GM19193 (cell line): ENCODE measurements around the gene DYNC2I2.

Experiments
- POLR2A ChIP-seq: IDR thresholded peaks from 4 replicates; pipeline ENCODE4 v1.6.1; 2011; ENCODE audit not compliant: insufficient read depth, insufficient read length; ENCODE audit errors: extremely low read depth

Gene DYNC2I2

DNA sequence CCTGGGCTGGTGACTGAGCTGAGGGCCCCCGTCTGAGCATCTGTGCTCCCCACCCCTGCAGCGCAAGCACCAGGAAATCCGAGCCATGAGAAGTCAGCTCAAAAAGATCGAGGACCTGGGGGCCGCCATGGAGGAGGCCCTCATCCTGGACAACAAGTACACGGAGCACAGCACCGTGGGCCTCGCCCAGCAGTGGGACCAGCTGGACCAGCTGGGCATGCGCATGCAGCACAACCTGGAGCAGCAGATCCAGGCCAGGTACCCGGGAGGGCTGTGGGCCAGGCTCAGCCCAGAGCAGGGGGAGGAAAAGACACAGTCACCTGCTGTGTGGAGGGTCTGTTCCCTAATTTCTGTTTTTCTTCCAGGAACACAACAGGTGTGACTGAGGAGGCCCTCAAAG is 24.6 kb downstream of the DYNC2I2 start:
- TF ChIP-seq POLR2A, result no peak

DNA sequence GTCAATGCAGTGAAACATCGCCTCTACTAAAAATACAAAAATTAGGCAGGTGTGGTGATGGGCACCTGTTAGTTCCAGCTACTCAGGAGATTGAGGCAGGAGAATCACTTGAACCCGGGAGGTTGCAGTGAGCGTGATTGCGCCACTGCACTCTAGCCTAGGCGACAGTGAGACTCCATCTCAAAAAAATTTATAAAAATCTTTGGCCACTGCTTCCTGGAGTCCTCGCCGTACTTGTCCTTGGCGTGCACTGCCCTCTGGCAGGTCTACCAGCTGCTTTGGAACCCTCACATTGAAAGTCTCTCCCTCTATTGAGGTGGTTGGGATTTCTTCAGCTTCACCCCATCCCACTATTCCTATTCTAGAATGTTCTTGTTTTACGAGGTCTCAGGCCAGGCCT is 25.0 kb downstream of the DYNC2I2 start:
- TF ChIP-seq POLR2A, result no peak

DNA sequence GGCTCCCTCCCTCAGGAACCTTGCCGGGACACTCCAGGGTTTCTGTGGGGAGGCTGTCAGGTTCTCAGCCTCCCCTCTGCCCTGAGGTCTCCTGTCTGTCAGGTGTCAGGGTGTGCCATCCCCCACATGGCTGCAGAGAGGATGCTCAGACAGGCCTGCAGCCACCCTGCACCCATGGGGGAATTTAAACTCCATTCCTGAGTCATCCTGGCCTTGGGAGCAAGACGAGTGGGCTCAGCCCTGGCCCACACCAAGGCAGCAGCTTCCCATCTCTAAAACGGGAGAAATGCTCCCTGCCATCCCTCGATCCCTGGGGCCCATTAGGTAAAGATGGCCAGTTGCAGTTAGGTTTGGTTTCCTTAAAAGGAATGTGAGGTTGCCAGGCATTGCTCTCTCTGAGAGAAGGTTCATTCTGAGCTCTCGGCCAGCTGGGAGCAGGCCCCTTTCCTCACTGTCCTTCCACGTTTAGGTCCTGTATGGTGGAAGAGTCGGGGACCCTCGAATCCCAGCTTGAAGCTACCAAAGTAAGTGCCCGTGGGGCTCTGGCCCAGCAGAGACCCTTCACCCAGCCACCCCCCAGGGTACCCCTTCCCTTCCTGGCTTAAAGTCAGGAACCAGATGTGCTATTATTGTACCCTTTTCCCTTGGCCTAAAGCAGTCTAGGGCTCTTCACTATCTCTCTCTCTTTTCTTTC is 26.6 kb downstream of the DYNC2I2 start:
- no peak for TF ChIP-seq POLR2A

- no peak for TF ChIP-seq POLR2A
Observed at GRCh38 chr9:128629136-128629535, 27.5 kb downstream of the DYNC2I2 start.

- no peak for TF ChIP-seq POLR2A
Observed at GRCh38 chr9:128628471-128629048, 28.1 kb downstream of the DYNC2I2 start.

DNA sequence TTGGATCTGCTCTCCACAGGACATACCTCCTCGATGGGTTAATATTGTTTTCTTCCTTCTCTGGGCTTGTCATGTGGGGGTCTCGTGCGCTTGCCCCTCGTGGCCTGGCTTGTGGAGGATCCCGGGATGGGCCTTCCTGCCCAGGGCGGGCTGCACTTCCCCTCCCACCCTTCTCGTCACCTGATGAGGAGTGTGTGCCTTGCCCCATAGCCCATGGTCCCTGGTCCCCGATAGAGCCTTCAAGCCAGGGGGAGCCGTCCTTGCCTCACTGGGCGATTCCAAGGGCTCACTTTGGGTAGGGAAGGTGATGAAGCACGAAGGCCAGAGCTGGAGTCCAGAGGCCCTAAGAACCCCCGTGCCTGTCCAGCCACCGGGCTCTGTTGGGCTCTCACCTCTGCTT is 28.7 kb downstream of the DYNC2I2 start:
- TF ChIP-seq POLR2A, result no peak

- no peak for TF ChIP-seq POLR2A
Observed at GRCh38 chr9:128627127-128627715, 29.4 kb downstream of the DYNC2I2 start.

- no peak for TF ChIP-seq POLR2A
Observed at GRCh38 chr9:128626181-128626580, 30.5 kb downstream of the DYNC2I2 start.

DNA sequence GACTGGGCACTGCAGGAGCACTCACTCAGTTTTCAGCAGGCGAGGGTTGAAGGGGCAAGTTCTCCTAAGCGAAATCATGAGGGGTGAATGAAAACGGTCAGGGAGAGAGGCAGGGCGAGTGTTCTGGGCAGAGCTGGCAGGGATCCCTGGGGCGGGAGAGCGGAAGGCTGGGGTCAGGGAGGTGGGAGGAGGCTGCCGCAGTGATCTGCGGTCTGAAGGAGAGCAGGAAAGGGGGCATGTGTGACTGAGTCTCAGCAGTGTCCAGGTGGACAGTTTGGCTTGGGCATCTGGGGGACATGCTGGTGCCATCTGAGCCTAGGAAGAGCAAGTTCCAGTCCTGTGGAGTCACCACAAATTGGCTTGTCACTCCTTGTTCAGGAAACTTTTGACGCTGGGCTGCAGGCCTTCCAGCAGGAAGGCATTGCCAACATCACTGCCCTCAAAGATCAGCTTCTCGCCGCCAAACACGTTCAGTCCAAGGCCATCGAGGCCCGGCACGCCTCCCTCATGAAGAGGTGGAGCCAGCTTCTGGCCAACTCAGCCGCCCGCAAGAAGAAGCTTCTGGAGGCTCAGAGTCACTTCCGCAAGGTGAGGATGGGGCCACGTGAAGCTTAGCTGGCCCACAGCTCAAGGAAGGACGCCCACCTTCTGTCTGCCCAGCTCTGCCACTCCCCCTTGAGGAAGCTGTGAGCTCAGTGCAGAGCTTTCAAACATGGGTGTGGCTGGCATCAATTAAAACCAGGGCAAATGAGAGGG is 31.1 kb downstream of the DYNC2I2 start:
- TF ChIP-seq POLR2A, result no peak

GRCh38 chr9:128624566-128624965 is 32.1 kb downstream of the DYNC2I2 start:
- no peak for TF ChIP-seq POLR2A

GRCh38 chr9:128621730-128622455 is 34.8 kb downstream of the DYNC2I2 start:
- TF ChIP-seq POLR2A, result no peak

DNA sequence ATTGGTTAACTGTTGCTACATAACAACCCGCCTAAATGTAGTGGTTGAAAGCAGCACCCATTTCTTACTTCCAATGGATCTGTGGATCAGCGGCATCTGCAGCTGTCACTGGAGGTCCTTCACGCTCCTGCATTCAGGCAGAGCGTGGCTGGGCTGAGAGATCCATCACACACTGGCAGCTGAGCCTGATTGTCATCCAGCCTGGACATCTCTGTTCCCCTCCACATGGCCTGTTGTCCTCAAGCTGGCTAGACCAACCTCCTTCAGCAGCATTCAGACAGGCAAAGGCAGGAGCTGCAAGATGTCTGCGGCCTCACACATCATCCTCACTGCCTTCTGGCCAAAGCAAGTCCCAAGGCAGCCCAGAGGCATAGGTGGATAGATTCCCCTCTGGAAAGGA is 36.9 kb downstream of the DYNC2I2 start:
- TF ChIP-seq POLR2A, result no peak

DNA sequence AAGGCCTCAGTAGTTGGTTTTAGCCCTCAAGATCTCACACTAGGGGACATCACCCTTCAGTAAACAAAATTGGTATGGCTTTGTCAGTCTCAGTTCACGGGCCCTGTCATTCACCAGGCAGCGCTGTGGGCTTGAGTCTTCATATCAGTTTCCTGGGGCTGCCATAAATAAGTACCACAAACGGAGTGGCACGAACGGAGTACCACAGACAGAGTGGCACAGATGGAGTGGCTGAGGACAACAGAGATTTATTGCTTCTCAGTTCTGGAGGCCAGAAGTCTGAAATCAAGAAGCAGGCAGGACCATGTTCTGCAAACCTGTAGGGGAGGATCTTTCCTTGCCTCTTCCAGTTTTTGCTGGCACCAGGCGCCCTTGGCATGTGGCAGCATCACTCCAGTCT is 37.5 kb downstream of the DYNC2I2 start:
- TF ChIP-seq POLR2A, result no peak

DNA sequence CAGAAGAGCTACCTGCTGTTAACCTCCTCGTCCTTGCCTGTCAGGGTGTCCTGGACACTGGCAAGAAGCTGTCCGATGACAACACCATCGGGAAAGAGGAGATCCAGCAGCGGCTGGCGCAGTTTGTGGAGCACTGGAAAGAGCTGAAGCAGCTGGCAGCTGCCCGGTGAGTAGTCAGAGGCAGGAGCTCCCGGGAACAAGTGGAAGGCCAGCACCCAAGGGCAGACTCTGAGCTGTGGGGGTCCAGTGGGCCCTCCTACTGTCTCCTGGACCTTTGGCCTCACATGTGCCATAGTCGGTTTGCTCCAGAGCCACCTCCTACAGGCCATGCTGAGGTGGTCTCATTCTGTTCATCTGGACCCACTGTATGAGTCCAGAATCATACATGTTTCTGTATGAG is 38.7 kb downstream of the DYNC2I2 start:
- TF ChIP-seq POLR2A, result no peak

DNA sequence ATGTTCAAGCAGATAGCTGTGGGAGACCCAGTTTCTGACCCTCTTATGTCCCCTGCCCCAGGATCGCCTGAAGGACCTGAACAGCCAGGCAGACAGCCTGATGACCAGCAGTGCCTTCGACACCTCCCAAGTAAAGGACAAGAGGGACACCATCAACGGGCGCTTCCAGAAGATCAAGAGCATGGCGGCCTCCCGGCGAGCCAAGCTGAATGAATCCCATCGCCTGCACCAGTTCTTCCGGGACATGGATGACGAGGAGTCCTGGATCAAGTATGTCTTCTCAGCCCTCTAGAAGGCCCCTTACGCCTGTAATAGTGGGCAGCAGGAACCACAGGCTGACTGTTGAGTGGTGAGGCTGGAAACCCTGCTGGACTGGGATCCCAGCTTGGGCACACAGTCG is 41.1 kb downstream of the DYNC2I2 start:
- TF ChIP-seq POLR2A, result no peak
